Endothelial cell of umbilical vein (primary cell): ENCODE data around the gene TENM4.
"Not testable (repeated sequence)": the region's sequence is repeated elsewhere in the genome, so short reads cannot be mapped to it uniquely, and the experiment has no call there.

Source experiments
- CTCF ChIP-seq, 2 donors: IDR thresholded peaks; 1 replicate in 1 of 2; 2 replicates in 1 of 2; pipeline ENCODE4 v1.5.1; 2011; ENCODE audit warnings: low read length in 2 of 2, mild to moderate bottlenecking in 2 of 2, moderate library complexity in 2 of 2, control low read depth in 1 of 2, inconsistent platforms in 1 of 2, low read depth in 1 of 2; ENCODE audit not compliant: insufficient read depth in 1 of 2; ENCODE audit errors: extremely low read depth in 1 of 2
- EZH2 ChIP-seq: IDR thresholded peaks from 2 replicates; pipeline ENCODE4 v1.6.1; 2012; ENCODE audit warnings: borderline replicate concordance, low read depth, mild to moderate bottlenecking, moderate library complexity, low read length, inconsistent platforms; ENCODE audit not compliant: severe bottlenecking
- FOS ChIP-seq: IDR thresholded peaks from 2 replicates; pipeline ENCODE4 v1.6.1; 2011; ENCODE audit warnings: mild to moderate bottlenecking, low read length, moderate library complexity, borderline replicate concordance; ENCODE audit not compliant: insufficient read depth
- GATA2 ChIP-seq: IDR thresholded peaks from 2 replicates; pipeline ENCODE4 v1.7.0; 2011; ENCODE audit warnings: low read depth, mild to moderate bottlenecking, moderate library complexity, mixed read lengths, low read length; ENCODE audit not compliant: insufficient read length, insufficient read depth
- JUN ChIP-seq: IDR thresholded peaks from 2 replicates; pipeline ENCODE4 v1.6.1; 2011; ENCODE audit warnings: borderline replicate concordance, low read depth; ENCODE audit not compliant: insufficient read length, insufficient read depth
- MAX ChIP-seq: IDR thresholded peaks from 2 replicates; pipeline ENCODE4 v1.6.1; 2011; ENCODE audit not compliant: insufficient read depth, insufficient read length
- MYC ChIP-seq: IDR thresholded peaks from one replicate; pipeline ENCODE4 v1.6.1; 2011; ENCODE audit warnings: mild to moderate bottlenecking, low read depth, low read length
- POLR2A ChIP-seq: IDR thresholded peaks from 2 replicates; pipeline ENCODE4 v1.6.1; 2012; ENCODE audit warnings: low read depth, mild to moderate bottlenecking, control low read depth, low read length
- POLR2AphosphoS5 ChIP-seq: IDR thresholded peaks from 2 replicates; pipeline ENCODE4 v1.6.1; 2012; ENCODE audit warnings: low read depth, mild to moderate bottlenecking, control low read depth, low read length, moderate library complexity; ENCODE audit not compliant: insufficient read depth

DNA sequence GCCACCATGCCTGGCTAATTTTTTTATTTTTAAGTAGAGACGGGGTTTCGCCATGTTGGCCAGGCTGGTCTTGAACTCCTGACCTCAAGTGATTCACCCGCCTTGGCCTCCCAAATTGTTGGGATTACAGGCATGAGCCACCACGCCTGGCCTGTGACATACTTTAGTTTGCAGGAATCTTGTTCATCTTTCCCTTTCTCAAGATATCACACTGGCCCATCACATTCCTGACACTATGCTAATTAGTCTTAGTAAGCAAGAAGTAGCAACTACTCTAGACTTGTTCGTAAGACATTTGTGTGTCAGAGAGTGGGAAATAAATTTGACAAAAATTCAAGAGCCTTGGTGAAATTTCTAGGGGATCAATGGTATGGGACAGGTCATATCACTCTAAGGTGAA, 831.5 kb downstream of the TENM4 start:
- TF ChIP-seq CTCF (IDR thresholded peaks at IDR 0.05; ENCODE audit: extremely low read depth in 1 of 2, insufficient read depth in 1 of 2, low read depth in 1 of 2, low read length in 2 of 2); EZH2; POLR2A; MAX; POLR2AphosphoS5; FOS; MYC; JUN; GATA2: not testable (repeated sequence)
